GM21737 (cell line): ENCODE results near the gene SKAP1.

Source experiments
- ATAC-seq: cut with Tn5 transposase; IDR thresholded peaks from one replicate; pipeline ENCODE4 v1.9.1; 2021; ENCODE audit warnings: mild to moderate bottlenecking, moderate library complexity; ENCODE audit not compliant: unreplicated experiment

Gene SKAP1

GRCh38 chr17:48153691-48154358 is 276.2 kb downstream of the SKAP1 start:
- no peak for ATAC-seq

GRCh38 chr17:48152289-48152688 is 277.7 kb downstream of the SKAP1 start:
- no peak for ATAC-seq

- no peak for ATAC-seq
These were observed 278.8 kb downstream of the SKAP1 start for GRCh38 chr17:48151220-48151619.

GRCh38 chr17:48150597-48151001 is 279.4 kb downstream of the SKAP1 start:
- no peak for ATAC-seq

GRCh38 chr17:48149787-48150463 is 280.1 kb downstream of the SKAP1 start:
- no peak for ATAC-seq

GRCh38 chr17:48148854-48149786 is 280.9 kb downstream of the SKAP1 start:
- ATAC-seq: no peak

GRCh38 chr17:48148029-48148770 is 281.8 kb downstream of the SKAP1 start:
- no peak for ATAC-seq

- ATAC-seq: no peak
These were observed 284.8 kb downstream of the SKAP1 start for GRCh38 chr17:48144976-48145798.

GRCh38 chr17:48144231-48144630 is 285.8 kb downstream of the SKAP1 start:
- ATAC-seq: no peak

- no peak for ATAC-seq
These were observed 286.4 kb downstream of the SKAP1 start for GRCh38 chr17:48143629-48144028.

GRCh38 chr17:48139944-48140343 is 290.1 kb downstream of the SKAP1 start:
- ATAC-seq: no peak

GRCh38 chr17:48137656-48138055 is 292.4 kb downstream of the SKAP1 start:
- no peak for ATAC-seq

GRCh38 chr17:48134912-48135480 is 295.0 kb downstream of the SKAP1 start:
- ATAC-seq: no peak

- ATAC-seq: no peak
These were observed 297.6 kb downstream of the SKAP1 start for GRCh38 chr17:48132385-48132784.

- no peak for ATAC-seq
These were observed 298.7 kb downstream of the SKAP1 start for GRCh38 chr17:48131216-48131824.

GRCh38 chr17:48129981-48130380 is 300.0 kb downstream of the SKAP1 start:
- ATAC-seq: no peak

GRCh38 chr17:48128400-48128799 is 301.6 kb downstream of the SKAP1 start:
- ATAC-seq: no peak

- no peak for ATAC-seq
These were observed 302.5 kb downstream of the SKAP1 start for GRCh38 chr17:48127371-48128051.

GRCh38 chr17:48126532-48126850 is 303.5 kb downstream of the SKAP1 start:
- ATAC-seq: no peak
